Endothelial cell of umbilical vein (primary cell): Measurements from ENCODE around the gene RLN2. TPM values are rescaled to one million over a fixed set of nuclear protein-coding genes. Genes with fewer than 3 reads are reported as not detected.

Experiments
- BruUV-seq: library from RNA; stranded (reverse); fragments of 400-500 nt; replicated peaks from 2 replicates; lab custom pipeline; 2021; lab: Mats Ljungman, UMichigan
- CTCF ChIA-PET: fragments of 300-600, 350-600 bp; sonication (Branson Sonifier 250); formaldehyde crosslinking; loops from one replicate; lab custom pipeline; 2021; ENCODE audit warnings: antibody characterized with exemption, inconsistent platforms; lab: Charles Lee
- POLR2A ChIA-PET: fragments of 300-600, 350-600 bp; sonication (Branson Sonifier 250); formaldehyde crosslinking; loops from one replicate; lab custom pipeline; 2021; ENCODE audit warnings: antibody characterized with exemption, inconsistent platforms; lab: Charles Lee
- DNase-seq: peaks from one replicate; pipeline ENCODE4 v3.0.0-alpha.2; 2011; ENCODE audit warnings: low read depth, low spot score
- FAIRE-seq: peaks from 2 replicates; lab custom pipeline; 2011; peaks lifted over from hg19 to GRCh38; lab: Jason Lieb, UNC
- H2AFZ ChIP-seq: 2 replicates; pipeline ENCODE4 v1.6.0; 2012; ENCODE audit warnings: low read depth, low read length, control low read depth, inconsistent platforms
- H3K27ac ChIP-seq: 2 replicates; pipeline ENCODE4 v1.5.1; 2011; ENCODE audit warnings: low read depth, mild to moderate bottlenecking, control low read depth, low read length, moderate library complexity; ENCODE audit not compliant: insufficient read depth
- H3K27me3 ChIP-seq, 2 experiments: 2 replicates each; pipeline versions ENCODE4 v1.6.0 to v1.6.1; 2011; ENCODE audit warnings: low read length in 2 of 2, mixed read lengths in 1 of 2; ENCODE audit not compliant: control insufficient read depth in 2 of 2, insufficient read depth in 2 of 2
- H3K36me3 ChIP-seq, 2 experiments: 2 replicates in 1 of 2; 3 replicates in 1 of 2; pipeline ENCODE4 v1.5.1; 2011; ENCODE audit warnings: low read length in 2 of 2, mild to moderate bottlenecking in 1 of 2, moderate library complexity in 1 of 2; ENCODE audit not compliant: control insufficient read depth in 2 of 2, insufficient read depth in 2 of 2; ENCODE audit errors: extremely low read depth in 1 of 2
- H3K4me1 ChIP-seq: 3 replicates; pipeline ENCODE4 v1.5.1; 2011; ENCODE audit warnings: mild to moderate bottlenecking, low read length; ENCODE audit not compliant: control insufficient read depth, insufficient read depth; ENCODE audit errors: extremely low read depth
- H3K4me2 ChIP-seq: 2 replicates; pipeline ENCODE4 v1.6.1; 2011; ENCODE audit warnings: low read length, control low read depth, mixed read lengths; ENCODE audit not compliant: insufficient read depth
- H3K4me3 ChIP-seq, 3 experiments: fragments of 200-600 bp in 1 of 3; sonication (generic), shearing (Covaris generic) in 1 of 3; replicated peaks in 1 of 3; 2 replicates each; pipeline ENCODE4 v1.5.1; 2011 to 2016; ENCODE audit warnings: control low read depth in 3 of 3, low read length in 3 of 3, mild to moderate bottlenecking in 2 of 3, inconsistent platforms in 1 of 3, low read depth in 1 of 3, moderate library complexity in 1 of 3; ENCODE audit not compliant: insufficient read depth in 1 of 3
- H3K79me2 ChIP-seq: 2 replicates; pipeline ENCODE4 v1.6.0; 2012; ENCODE audit warnings: low read length, inconsistent platforms; ENCODE audit not compliant: control insufficient read depth, insufficient read depth
- H3K9ac ChIP-seq: replicated peaks from 2 replicates; pipeline ENCODE3; 2011; ENCODE audit warnings: low read length, control low read depth; ENCODE audit not compliant: insufficient read depth; ENCODE audit errors: extremely low read depth
- H3K9me1 ChIP-seq: replicated peaks from 3 replicates; pipeline ENCODE4 v1.6.0; 2011; ENCODE audit warnings: mild to moderate bottlenecking, low read length; ENCODE audit not compliant: control insufficient read depth, insufficient read depth; ENCODE audit errors: extremely low read depth
- H3K9me3 ChIP-seq: replicated peaks from 2 replicates; pipeline ENCODE4 v1.5.1; 2012; ENCODE audit warnings: low read length, inconsistent platforms; ENCODE audit not compliant: control insufficient read depth, insufficient read depth
- H4K20me1 ChIP-seq: replicated peaks from 2 replicates; pipeline ENCODE3; 2011; ENCODE audit warnings: mild to moderate bottlenecking, low read length; ENCODE audit not compliant: control insufficient read depth, insufficient read depth; ENCODE audit errors: extremely low read depth
- EZH2 ChIP-seq: IDR thresholded peaks from 2 replicates; pipeline ENCODE4 v1.6.1; 2012; ENCODE audit warnings: borderline replicate concordance, low read depth, mild to moderate bottlenecking, moderate library complexity, low read length, inconsistent platforms; ENCODE audit not compliant: severe bottlenecking
- FOS ChIP-seq: IDR thresholded peaks from 2 replicates; pipeline ENCODE4 v1.6.1; 2011; ENCODE audit warnings: mild to moderate bottlenecking, low read length, moderate library complexity, borderline replicate concordance; ENCODE audit not compliant: insufficient read depth
- GATA2 ChIP-seq: IDR thresholded peaks from 2 replicates; pipeline ENCODE4 v1.7.0; 2011; ENCODE audit warnings: low read depth, mild to moderate bottlenecking, moderate library complexity, mixed read lengths, low read length; ENCODE audit not compliant: insufficient read length, insufficient read depth
- JUN ChIP-seq: IDR thresholded peaks from 2 replicates; pipeline ENCODE4 v1.6.1; 2011; ENCODE audit warnings: borderline replicate concordance, low read depth; ENCODE audit not compliant: insufficient read length, insufficient read depth
- MYC ChIP-seq: IDR thresholded peaks from one replicate; pipeline ENCODE4 v1.6.1; 2011; ENCODE audit warnings: mild to moderate bottlenecking, low read depth, low read length
- POLR2A ChIP-seq: IDR thresholded peaks from 2 replicates; pipeline ENCODE4 v1.6.1; 2012; ENCODE audit warnings: low read depth, mild to moderate bottlenecking, control low read depth, low read length
- POLR2AphosphoS5 ChIP-seq: IDR thresholded peaks from 2 replicates; pipeline ENCODE4 v1.6.1; 2012; ENCODE audit warnings: low read depth, mild to moderate bottlenecking, control low read depth, low read length, moderate library complexity; ENCODE audit not compliant: insufficient read depth
- dilution Hi-C: fragments of 300-500 bp; cut with MboI; formaldehyde crosslinking; loops from one replicate; pipeline ENCODE4 v1.15.0; 2019; ENCODE audit warnings: low sequenced_read_pairs; ENCODE audit not compliant: extremely low pct_ligation_motif_present
- intact Hi-C: fragments of 100-400 bp; cut with micrococcal nuclease; formaldehyde crosslinking; loops from one replicate; pipeline ENCODE4 v1.10.0; 2022
- polyA plus RNA-seq, 4 experiments: library from polyadenylated mRNA; depleted of rRNA in 3 of 4; stranded (reverse) in 3 of 4; unstranded in 1 of 4; fragments of >200 nt; gene quantifications; 2 replicates each; pipeline versions ENCODE4 v1.2.1 to v1.2.3, GENCODE V29; 2011 to 2012; ENCODE audit warnings: missing spikeins in 1 of 4
- total RNA-seq: library from RNA; stranded (reverse); gene quantifications from 2 replicates; pipeline ENCODE4 v1.2.3, GENCODE V29; 2021
- TF ChIP-seq, protein P1 (sequence below): IDR thresholded peaks from 2 replicates; pipeline ENCODE4 v1.6.1; 2011; ENCODE audit not compliant: insufficient read depth, insufficient read length
- TF ChIP-seq, protein P2 (sequence below), 2 donors: IDR thresholded peaks; 1 replicate in 1 of 2; 2 replicates in 1 of 2; pipeline ENCODE4 v1.5.1; 2011; ENCODE audit warnings: low read length in 2 of 2, mild to moderate bottlenecking in 2 of 2, moderate library complexity in 2 of 2, control low read depth in 1 of 2, inconsistent platforms in 1 of 2, low read depth in 1 of 2; ENCODE audit not compliant: insufficient read depth in 1 of 2; ENCODE audit errors: extremely low read depth in 1 of 2

RLN2 gene
- total and polyA plus RNA-seq, 2 donors (not counting 3 experiments of a cell fraction or from before 2014, with no cell fraction given), result 0.41 TPM; not detected in 1

DNA sequence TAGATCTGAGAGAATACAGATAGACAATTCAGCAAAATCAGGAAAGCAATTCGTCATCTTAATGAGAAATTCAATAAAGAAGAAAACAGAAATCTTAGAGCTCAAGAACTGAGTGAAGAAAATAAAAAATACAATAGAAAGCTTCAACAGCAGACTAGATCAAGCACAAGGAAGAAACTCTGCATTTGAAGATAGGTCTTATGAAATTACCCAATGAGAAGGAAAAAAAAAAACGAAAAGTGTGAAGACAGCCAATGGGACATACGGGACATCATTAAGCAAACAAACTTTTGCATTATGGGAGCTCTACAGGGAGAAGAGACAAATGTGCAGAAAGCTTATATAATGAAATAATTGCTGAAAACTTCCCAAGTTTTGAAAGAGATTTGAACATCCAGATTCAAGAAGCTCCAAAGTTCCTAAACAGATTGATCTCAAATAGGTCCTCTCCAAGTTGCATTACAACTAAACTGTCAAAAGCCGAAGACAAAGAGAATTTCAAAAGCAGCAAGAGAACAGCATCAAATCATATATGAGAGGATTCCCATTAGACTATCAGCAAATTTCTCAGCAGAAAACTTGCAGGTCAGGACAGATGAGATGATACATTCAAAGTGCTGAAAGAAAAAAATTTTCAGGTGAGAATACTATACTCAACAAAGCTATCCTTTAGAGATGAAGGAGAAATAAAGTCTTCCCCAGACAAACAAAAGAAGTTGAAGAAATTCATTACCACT is 10.8 kb upstream of the RLN2 start:
- Histone ChIP-seq H3K36me3 (no peaks in the 10 kb centered on the region), H3K9ac (no peak overlapping the region), H3K79me2 (no peaks in the 10 kb centered on the region), H4K20me1 (no peaks in the 10 kb centered on the region), H2AFZ (no peak overlapping the region), H3K27ac (no peak overlapping the region), H3K9me3 (no peaks in the 10 kb centered on the region), H3K9me1 (no peaks in the 10 kb centered on the region), H3K4me3 (no peak overlapping the region), H3K4me1 (peaks cover 5% of the 10 kb centered on the region), H3K27me3 (peaks cover 6 to 9% of the 10 kb centered on the region in 2 experiments), H3K4me2 (no peak overlapping the region)
- dilution Hi-C loops (no loop called here), intact Hi-C loops (no loop called here)
- no TSS peak for BruUV-seq
- no peak for DNase-seq
- no peak for FAIRE-seq
- CTCF ChIA-PET, result interaction anchor here (0.9 kb wide), 1 partner anchor 129 kb away, joined by 5 read pairs; no protein-coding TSS in a partner anchor
- TF ChIP-seq GATA2 (no peak), JUN (no peak), POLR2AphosphoS5 (no peak), FOS (no peak), EZH2 (no peak), MYC (no peak), POLR2A (no peak)
- TF ChIP-seq, protein P1, sequence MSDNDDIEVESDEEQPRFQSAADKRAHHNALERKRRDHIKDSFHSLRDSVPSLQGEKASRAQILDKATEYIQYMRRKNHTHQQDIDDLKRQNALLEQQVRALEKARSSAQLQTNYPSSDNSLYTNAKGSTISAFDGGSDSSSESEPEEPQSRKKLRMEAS, result no peak
- TF ChIP-seq, protein P2, sequence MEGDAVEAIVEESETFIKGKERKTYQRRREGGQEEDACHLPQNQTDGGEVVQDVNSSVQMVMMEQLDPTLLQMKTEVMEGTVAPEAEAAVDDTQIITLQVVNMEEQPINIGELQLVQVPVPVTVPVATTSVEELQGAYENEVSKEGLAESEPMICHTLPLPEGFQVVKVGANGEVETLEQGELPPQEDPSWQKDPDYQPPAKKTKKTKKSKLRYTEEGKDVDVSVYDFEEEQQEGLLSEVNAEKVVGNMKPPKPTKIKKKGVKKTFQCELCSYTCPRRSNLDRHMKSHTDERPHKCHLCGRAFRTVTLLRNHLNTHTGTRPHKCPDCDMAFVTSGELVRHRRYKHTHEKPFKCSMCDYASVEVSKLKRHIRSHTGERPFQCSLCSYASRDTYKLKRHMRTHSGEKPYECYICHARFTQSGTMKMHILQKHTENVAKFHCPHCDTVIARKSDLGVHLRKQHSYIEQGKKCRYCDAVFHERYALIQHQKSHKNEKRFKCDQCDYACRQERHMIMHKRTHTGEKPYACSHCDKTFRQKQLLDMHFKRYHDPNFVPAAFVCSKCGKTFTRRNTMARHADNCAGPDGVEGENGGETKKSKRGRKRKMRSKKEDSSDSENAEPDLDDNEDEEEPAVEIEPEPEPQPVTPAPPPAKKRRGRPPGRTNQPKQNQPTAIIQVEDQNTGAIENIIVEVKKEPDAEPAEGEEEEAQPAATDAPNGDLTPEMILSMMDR (IDR thresholded peaks at IDR 0.05; ENCODE audit: extremely low read depth in 1 of 2, insufficient read depth in 1 of 2, low read depth in 1 of 2, low read length in 2 of 2), result no peak
- POLR2A ChIA-PET, result no interaction called here
